IMR-90 (cell line): ENCODE measurements around the gene ROCK2. TPM values are rescaled to one million over a fixed set of nuclear protein-coding genes. Genes with fewer than 3 reads are reported as not detected.

Experiments used
- ATAC-seq: fragments of 200-7000 bp; cut with Tn5 transposase; 2 replicates; pipeline ENCODE4 v1.9.1; 2020; ENCODE audit warnings: low read depth, mild to moderate bottlenecking, moderate library complexity
- BruUV-seq: library from RNA; stranded (reverse); fragments of 400-500 nt; replicated peaks from 2 replicates; lab custom pipeline; 2021; lab: Mats Ljungman, UMichigan
- CTCF ChIA-PET: fragments of 300-600 bp; formaldehyde crosslinking; extraction: SDS; loops from one replicate; lab custom pipeline; 2021; ENCODE audit warnings: antibody characterized with exemption; lab: Yijun Ruan, JAX
- POLR2A ChIA-PET: fragments of 300-600 bp; sonication (Branson Sonifier 250); formaldehyde crosslinking; loops from one replicate; lab custom pipeline; 2022; ENCODE audit warnings: antibody characterized with exemption; ENCODE audit not compliant: unreplicated experiment; lab: Charles Lee
- DNase-seq: peaks from one replicate; pipeline ENCODE4 v3.0.0; 2013
- H2AFZ ChIP-seq: replicated peaks from 2 replicates; pipeline ENCODE3; 2013; ENCODE audit warnings: low read length, mild to moderate bottlenecking; ENCODE audit not compliant: poor library complexity
- H2AK5ac ChIP-seq: 2 replicates; pipeline ENCODE4 v1.6.1; 2013; ENCODE audit warnings: low read depth, low read length, inconsistent platforms
- H2AK9ac ChIP-seq: replicated peaks from 2 replicates; pipeline ENCODE3; 2013; ENCODE audit warnings: mild to moderate bottlenecking, low read depth, low read length, moderate library complexity; ENCODE audit not compliant: poor library complexity
- H2BK120ac ChIP-seq: 2 replicates; pipeline ENCODE4 v1.6.1; 2013; ENCODE audit warnings: low read depth, low read length, inconsistent platforms
- H2BK15ac ChIP-seq: 3 replicates; pipeline ENCODE4 v1.6.1; 2013; ENCODE audit warnings: low read depth, low read length, inconsistent platforms
- H2BK20ac ChIP-seq: 2 replicates; pipeline ENCODE4 v1.6.1; 2013; ENCODE audit warnings: low read depth, mild to moderate bottlenecking, inconsistent platforms, low read length, moderate library complexity
- H2BK5ac ChIP-seq: 2 replicates; pipeline ENCODE4 v1.6.1; 2013; ENCODE audit warnings: mild to moderate bottlenecking, low read depth, low read length, inconsistent platforms; ENCODE audit not compliant: poor library complexity, severe bottlenecking
- H3K14ac ChIP-seq: replicated peaks from 2 replicates; pipeline ENCODE4 v1.6.1; 2013; ENCODE audit warnings: low read depth, low read length, inconsistent platforms
- H3K18ac ChIP-seq: 2 replicates; pipeline ENCODE4 v1.6.1; 2013; ENCODE audit warnings: low read depth, low read length, control low read depth
- H3K23ac ChIP-seq: 2 replicates; pipeline ENCODE4 v1.6.1; 2013; ENCODE audit warnings: low read depth, low read length, inconsistent platforms
- H3K27ac ChIP-seq: 2 replicates; pipeline ENCODE4 v1.5.1; 2013; ENCODE audit warnings: mild to moderate bottlenecking, control low read depth, low read length; ENCODE audit not compliant: insufficient read depth
- H3K27me3 ChIP-seq: 2 replicates; pipeline ENCODE4 v1.6.1; 2013; ENCODE audit warnings: low read length; ENCODE audit not compliant: control insufficient read depth, insufficient read depth
- H3K36me3 ChIP-seq: 2 replicates; pipeline ENCODE4 v1.6.1; 2013; ENCODE audit warnings: low read length, mixed read lengths; ENCODE audit not compliant: control insufficient read depth, insufficient read depth
- H3K4ac ChIP-seq: 2 replicates; pipeline ENCODE4 v1.6.1; 2013; ENCODE audit warnings: low read depth, low read length, inconsistent platforms
- H3K4me1 ChIP-seq: 2 replicates; pipeline ENCODE4 v1.6.1; 2013; ENCODE audit warnings: low read length, mixed read lengths; ENCODE audit not compliant: control insufficient read depth, insufficient read depth
- H3K4me2 ChIP-seq: 2 replicates; pipeline ENCODE4 v1.6.1; 2013; ENCODE audit warnings: low read depth, mild to moderate bottlenecking, control low read depth, low read length, moderate library complexity
- H3K4me3 ChIP-seq: 2 replicates; pipeline ENCODE4 v1.5.1; 2013; ENCODE audit warnings: low read depth, mild to moderate bottlenecking, control low read depth, low read length, moderate library complexity; ENCODE audit not compliant: insufficient read depth
- H3K56ac ChIP-seq: 2 replicates; pipeline ENCODE4 v1.6.1; 2013; ENCODE audit warnings: low read length, inconsistent platforms; ENCODE audit not compliant: insufficient read depth; ENCODE audit errors: extremely low read depth
- H3K79me1 ChIP-seq, 2 experiments: 2 replicates each; pipeline ENCODE4 v1.6.1; 2013; ENCODE audit warnings: low read length in 2 of 2, inconsistent platforms in 1 of 2, low read depth in 1 of 2
- H3K9ac ChIP-seq: 2 replicates; pipeline ENCODE4 v1.6.1; 2013; ENCODE audit warnings: low read depth, low read length, control low read depth
- H3K9me1 ChIP-seq: 2 replicates; pipeline ENCODE4 v1.6.1; 2013; ENCODE audit warnings: low read length, inconsistent platforms; ENCODE audit not compliant: insufficient read depth
- H3K9me3 ChIP-seq: 2 replicates; pipeline ENCODE4 v1.6.1; 2013; ENCODE audit warnings: low read length; ENCODE audit not compliant: control insufficient read depth, insufficient read depth
- H4K20me1 ChIP-seq: 2 replicates; pipeline ENCODE4 v1.6.1; 2013; ENCODE audit warnings: low read length, inconsistent platforms; ENCODE audit not compliant: insufficient read depth
- H4K5ac ChIP-seq: 2 replicates; pipeline ENCODE4 v1.6.1; 2013; ENCODE audit warnings: mild to moderate bottlenecking, low read depth, low read length, control low read depth
- H4K8ac ChIP-seq, 2 experiments: 2 replicates each; pipeline ENCODE4 v1.6.1; 2013; ENCODE audit warnings: low read depth in 2 of 2, low read length in 2 of 2, control low read depth in 1 of 2, inconsistent platforms in 1 of 2
- H4K91ac ChIP-seq: 2 replicates; pipeline ENCODE4 v1.6.1; 2013; ENCODE audit warnings: low read depth, low read length, inconsistent platforms; ENCODE audit not compliant: insufficient read depth
- BHLHE40 ChIP-seq: fragments of 150-350 bp; IDR thresholded peaks from 2 replicates; pipeline ENCODE4 v1.6.1; 2016; ENCODE audit warnings: mild to moderate bottlenecking, low read depth, low read length
- CHD1 ChIP-seq: IDR thresholded peaks from 2 replicates; pipeline ENCODE4 v1.6.1; 2012; ENCODE audit warnings: low read depth, low read length, improper control_type of control experiment
- CTCF ChIP-seq: conservative IDR thresholded peaks from 2 replicates; pipeline ENCODE4 v1.5.1; 2012; ENCODE audit warnings: mild to moderate bottlenecking, low read depth, low read length, improper control_type of control experiment
- FOS ChIP-seq: fragments of 150-350 bp; IDR thresholded peaks from 2 replicates; pipeline ENCODE4 v1.6.1; 2016; ENCODE audit warnings: low read depth, low read length
- MAZ ChIP-seq: IDR thresholded peaks from 2 replicates; pipeline ENCODE4 v1.6.1; 2012; ENCODE audit warnings: low read depth, mild to moderate bottlenecking, low read length, improper control_type of control experiment, moderate library complexity, borderline replicate concordance
- POLR2A ChIP-seq: IDR thresholded peaks from 2 replicates; pipeline ENCODE4 v1.6.1; 2012; ENCODE audit warnings: mild to moderate bottlenecking, low read depth, low read length
- RCOR1 ChIP-seq: IDR thresholded peaks from 2 replicates; pipeline ENCODE4 v1.6.1; 2012; ENCODE audit warnings: mild to moderate bottlenecking, low read length, improper control_type of control experiment; ENCODE audit not compliant: insufficient replicate concordance
- USF2 ChIP-seq: fragments of 150-350 bp; IDR thresholded peaks from 2 replicates; pipeline ENCODE4 v1.6.1; 2017; ENCODE audit warnings: mild to moderate bottlenecking, antibody characterized with exemption, low read length, low read depth
- WGBS, 2 experiments: methylation state at CpG; one replicate each; pipeline versions ENCODE4 v1.1.5 to v1.1.7; 2013; ENCODE audit warnings: missing lambda C conversion rate in 2 of 2; ENCODE audit not compliant: insufficient read length in 1 of 2; ENCODE audit errors: extremely low coverage in 2 of 2; 5-methylcytosine and 5-hydroxymethylcytosine counted together
- dilution Hi-C: fragments of 300-500 bp; cut with HindIII; formaldehyde crosslinking; loops from one replicate; pipeline ENCODE4 v1.14.3; 2018; ENCODE audit warnings: low sequenced_read_pairs; ENCODE audit not compliant: unreplicated experiment
- in situ Hi-C: fragments of 300-500 bp; cut with MboI; formaldehyde crosslinking; loops from 3 replicates; pipeline ENCODE4 v1.14.3; 2019; ENCODE audit warnings: low sequenced_read_pairs, inconsistent platforms, mixed read lengths
- intact Hi-C: fragments of 100-400 bp; cut with micrococcal nuclease; formaldehyde crosslinking; loops from 2 replicates; pipeline ENCODE4 v1.10.0; 2022
- polyA plus RNA-seq, 3 experiments: library from polyadenylated mRNA; depleted of rRNA; stranded (reverse); fragments of >200 nt; gene quantifications; 2 replicates each; pipeline ENCODE4 v1.2.3, GENCODE V29; 2012; ENCODE audit warnings: low replicate concordance in 1 of 3
- total RNA-seq: library from RNA; depleted of rRNA; stranded (reverse); fragments of >200 nt; gene quantifications from 2 replicates; pipeline ENCODE4 v1.2.3, GENCODE V29; 2012

Gene ROCK2
- total and polyA plus RNA-seq, 2 of the 4 experiments (the other 2 are of a cell fraction) = 9.0 to 28.3 TPM

DNA sequence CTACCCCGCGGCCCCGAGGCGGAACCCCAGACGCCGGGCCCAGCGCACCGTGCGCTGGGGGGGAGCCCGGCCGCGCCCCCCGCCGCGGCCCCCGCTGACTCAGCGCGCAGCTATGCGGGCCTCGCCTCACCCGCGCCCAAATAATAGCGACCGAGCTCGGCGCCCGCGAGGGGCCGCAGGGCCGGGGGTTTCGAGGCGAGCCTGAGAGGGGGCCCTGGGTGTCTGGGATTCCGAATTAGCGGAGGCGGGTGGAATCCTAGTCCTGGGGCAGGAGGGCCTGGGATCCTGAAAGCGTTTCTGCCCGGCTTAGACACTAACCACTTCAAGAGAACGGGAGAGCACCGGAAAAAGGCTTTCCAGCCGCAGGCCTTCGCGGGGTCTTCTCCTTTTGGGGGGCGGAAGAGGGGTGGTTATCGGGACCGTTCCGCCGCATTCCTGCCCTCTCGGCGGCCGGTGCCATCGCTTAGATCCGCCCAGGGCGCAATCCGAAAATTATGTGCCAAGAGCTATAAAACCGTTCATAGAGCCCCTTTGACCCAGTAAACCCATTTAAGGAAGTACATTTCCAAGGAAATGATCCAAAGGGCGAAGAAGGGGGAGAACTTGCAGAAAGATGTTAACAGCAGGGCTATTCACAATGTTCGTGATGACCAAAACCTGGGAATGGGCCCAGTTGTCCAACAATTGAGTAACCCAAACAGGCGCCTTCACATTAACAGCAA is 681 bp upstream of the ROCK2 start:
- Histone ChIP-seq H3K27ac (peak overlapping the region; percentile 98), H3K9me3 (no peaks in the 10 kb centered on the region), H2BK20ac (peak overlapping the region; percentile 72; the same call in 1 of the 2 replicates), H3K4me1 (peaks cover 5% of the 10 kb centered on the region; the same call in 1 of the 2 replicates), H2BK15ac (peak overlapping the region; percentile 73; the same call in 1 of the 3 replicates), H3K9me1 (0 out of 2 replicates have a peak, but pooled peaks cover 7% of the 10 kb centered on the region), H3K36me3 (no peaks in the 10 kb centered on the region), H3K4ac (peak overlapping the region; percentile 92), H4K91ac (peak overlapping the region; percentile 89), H2BK5ac (peak overlapping the region; percentile 93), H4K8ac (peak overlapping the region; percentile 90 to 91), H3K56ac (peak overlapping the region; percentile 94), H4K5ac (peak overlapping the region; percentile 92), H3K14ac (peak overlapping the region; percentile 81), H3K79me1 (peaks cover 0 to 8% of the 10 kb centered on the region in 2 experiments; a peak in 3 of 4 replicates), H3K18ac (peak overlapping the region; percentile 74), H3K23ac (peak overlapping the region; percentile 95), H3K9ac (peak overlapping the region; percentile 88), H3K4me3 (peak overlapping the region; percentile 87), H2AFZ (peak overlapping the region; percentile 88), H4K20me1 (peaks cover 36% of the 10 kb centered on the region), H3K4me2 (peak overlapping the region; percentile 71), H2BK120ac (peak overlapping the region; percentile 82), H3K27me3 (no peaks in the 10 kb centered on the region), H2AK9ac (peak overlapping the region; percentile 97), H2AK5ac (peak overlapping the region; percentile 65)
- dilution Hi-C loops = no loop called here
- in situ Hi-C loops = no loop called here
- intact Hi-C loops = loop anchor here (1.0 to 5.0 kb wide), 6 partner anchors 38 to 153 kb away; no protein-coding TSS in a partner anchor
- TF ChIP-seq CTCF = no peak
- TF ChIP-seq CHD1 = no peak
- peak; percentile 54 for TF ChIP-seq POLR2A
- TF ChIP-seq USF2 = no peak
- TF ChIP-seq MAZ = 0 out of 2 replicates have a peak, but pooled peaks have one; percentile 33
- TF ChIP-seq FOS = peak; percentile 70
- TF ChIP-seq RCOR1 = no peak
- TF ChIP-seq BHLHE40 = no peak
- DNase-seq (peak; percentile 69), ATAC-seq (peak; percentile 57)
- 0% methylated on average over 2 of the region's 58 CpGs; no CpG with 5 or more reads in 1 of the 2 experiments for WGBS, 2 experiments
- no TSS peak for BruUV-seq
- ChIA-PET POLR2A (interaction anchor here (0.6 to 1.6 kb wide), 5 partner anchors 10 to 233 kb away, joined by 3 to 18 read pairs (median 4); no protein-coding TSS in a partner anchor), CTCF (interaction anchor here (0.5 to 2.2 kb wide), 4 partner anchors 110 to 212 kb away, joined by 3 to 10 read pairs (median 5); a partner anchor contains a TSS)
